Gastrocnemius medialis (tissue), 4 donors: ENCODE data around the gene C4BPB. TPM values are rescaled to one million over a fixed set of nuclear protein-coding genes. Genes with fewer than 3 reads are reported as not detected.

Source experiments
- ATAC-seq, 2 donors: fragments of 150-250 bp; one replicate each; pipeline ENCODE4 v1.9.1; 2016
- DNase-seq, 2 donors: peaks; one replicate each; pipeline ENCODE4 v3.0.0-alpha.2; 2019
- H3K27ac ChIP-seq, 4 donors: fragments of 200-600 bp; sonication (generic); 1 replicate in 1 of 4; 2 replicates in 3 of 4; pipeline ENCODE4 v1.5.1; 2016 to 2018; ENCODE audit warnings: mild to moderate bottlenecking in 2 of 4, moderate library complexity in 1 of 4
- H3K27me3 ChIP-seq, 3 donors: fragments of 200-600 bp; sonication (generic) in 2 of 3; 1 replicate in 1 of 3; 2 replicates in 2 of 3; pipeline versions ENCODE4 v1.5.1 to v1.6.0; 2016 to 2019; ENCODE audit warnings: mild to moderate bottlenecking in 1 of 3, moderate library complexity in 1 of 3
- H3K36me3 ChIP-seq, 2 donors: fragments of 200-600 bp; sonication (generic) in 1 of 2; one replicate each; pipeline ENCODE4 v1.5.1; 2017 to 2018
- H3K4me1 ChIP-seq, 2 donors: fragments of 200-600 bp; sonication (generic) in 1 of 2; one replicate each; pipeline ENCODE4 v1.5.1; 2016 to 2017; ENCODE audit warnings: mild to moderate bottlenecking in 2 of 2
- H3K4me3 ChIP-seq, 4 donors: fragments of 200-600 bp; sonication (generic) in 3 of 4; 1 replicate in 1 of 4; 2 replicates in 3 of 4; pipeline ENCODE4 v1.5.1; 2016 to 2019; ENCODE audit warnings: mild to moderate bottlenecking in 2 of 4
- H3K9me3 ChIP-seq, 3 donors: fragments of 200-600 bp; sonication (generic) in 2 of 3; 1 replicate in 1 of 3; 2 replicates in 2 of 3; pipeline ENCODE4 v1.5.1; 2016 to 2019
- POLR2A ChIP-seq, 2 donors: fragments of 450-650 bp; IDR thresholded peaks; one replicate each; pipeline ENCODE4 v1.6.1; 2017; ENCODE audit warnings: antibody characterized with exemption in 2 of 2, mild to moderate bottlenecking in 2 of 2, moderate library complexity in 2 of 2
- in situ Hi-C, 4 donors: fragments of 200-750 bp; cut with MboI; loops; one replicate each; pipeline versions ENCODE4 v1.15.0 to v1.8.0; 2017; ENCODE audit warnings: low sequenced_read_pairs in 4 of 4
- intact Hi-C: fragments of 100-400 bp; cut with DNase I; formaldehyde crosslinking; loops from one replicate; pipeline ENCODE4 v1.15.1; 2023; ENCODE audit warnings: low total_unique reads
- total RNA-seq, 4 donors: library from RNA; depleted of rRNA; stranded (reverse); fragments of >200 nt; gene quantifications; one replicate each; pipeline versions ENCODE4 v1.1.0 to v1.2.3, GENCODE V29; 2016
- TF ChIP-seq, protein P1 (sequence below), 5 experiments: fragments of 450-650 bp in 3 of 5; fragments of 200-600 bp in 2 of 5; sonication (generic) in 2 of 5; IDR thresholded peaks in 4 of 5; conservative IDR thresholded peaks in 1 of 5; 1 replicate in 4 of 5; 2 replicates in 1 of 5; pipeline ENCODE4 v1.5.1; 2016 to 2019; ENCODE audit warnings: antibody characterized with exemption in 5 of 5, mild to moderate bottlenecking in 3 of 5, moderate library complexity in 3 of 5

C4BPB gene
- total RNA-seq, 4 donors from 2014 or later: 0.46 to 0.62 TPM; not detected in 2

DNA sequence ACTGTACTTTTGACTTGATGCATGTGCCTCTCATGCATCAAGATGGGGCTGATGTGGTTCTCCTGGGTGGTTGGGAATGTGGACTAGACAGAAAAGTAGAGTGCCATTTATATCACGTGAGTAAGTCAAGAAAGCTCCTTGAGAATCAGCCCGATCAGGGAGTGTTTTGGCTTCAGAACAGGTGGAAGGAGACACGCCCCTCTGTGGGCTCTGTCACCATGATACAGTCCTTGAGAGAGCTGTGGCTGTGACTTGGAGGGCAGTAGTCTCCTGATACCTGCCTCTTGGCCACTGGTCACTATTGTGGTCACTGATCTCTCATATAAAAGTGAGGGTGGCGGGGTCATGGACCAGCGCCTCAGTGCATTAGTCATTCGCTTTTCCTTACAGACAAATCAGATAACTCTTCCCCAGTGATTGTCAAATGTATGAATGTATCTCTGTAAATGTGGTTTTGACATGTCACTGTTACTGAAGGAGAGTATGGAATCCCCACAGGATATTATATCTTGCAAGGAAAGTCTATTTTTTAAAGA lies 8.9 kb upstream of the C4BPB start:
- H3K36me3 ChIP-seq: no peaks in the 10 kb centered on the region
- intact Hi-C loops (loop anchor here (10.0 kb wide), 1 partner anchor 45 kb away; the partner anchor contains the start of gene C1orf116), in situ Hi-C loops (loop anchor here in 3 of 4 donors (5.0 to 10.0 kb wide), 2 partner anchors 37 to 325 kb away; no protein-coding TSS in a partner anchor)

DNA sequence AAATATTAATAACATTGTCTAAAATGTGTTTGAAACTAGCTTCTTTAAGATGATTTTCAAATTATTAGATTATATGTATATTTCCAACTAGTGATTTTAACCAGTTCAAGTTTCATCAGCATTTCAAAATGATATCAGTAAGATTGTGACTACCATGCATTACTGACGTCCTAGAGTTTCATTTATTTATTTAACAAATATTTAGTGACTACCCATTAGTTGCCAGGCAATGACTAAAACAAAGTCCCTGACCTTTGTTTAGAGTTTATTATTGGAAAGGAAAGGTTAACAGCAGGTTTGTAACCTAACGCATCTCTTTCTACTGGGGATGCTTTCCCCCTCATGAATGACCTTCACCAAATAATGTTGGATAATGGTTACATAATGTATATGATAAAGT lies 7.6 kb upstream of the C4BPB start:
- no peak for ATAC-seq
- TF ChIP-seq, protein P1, sequence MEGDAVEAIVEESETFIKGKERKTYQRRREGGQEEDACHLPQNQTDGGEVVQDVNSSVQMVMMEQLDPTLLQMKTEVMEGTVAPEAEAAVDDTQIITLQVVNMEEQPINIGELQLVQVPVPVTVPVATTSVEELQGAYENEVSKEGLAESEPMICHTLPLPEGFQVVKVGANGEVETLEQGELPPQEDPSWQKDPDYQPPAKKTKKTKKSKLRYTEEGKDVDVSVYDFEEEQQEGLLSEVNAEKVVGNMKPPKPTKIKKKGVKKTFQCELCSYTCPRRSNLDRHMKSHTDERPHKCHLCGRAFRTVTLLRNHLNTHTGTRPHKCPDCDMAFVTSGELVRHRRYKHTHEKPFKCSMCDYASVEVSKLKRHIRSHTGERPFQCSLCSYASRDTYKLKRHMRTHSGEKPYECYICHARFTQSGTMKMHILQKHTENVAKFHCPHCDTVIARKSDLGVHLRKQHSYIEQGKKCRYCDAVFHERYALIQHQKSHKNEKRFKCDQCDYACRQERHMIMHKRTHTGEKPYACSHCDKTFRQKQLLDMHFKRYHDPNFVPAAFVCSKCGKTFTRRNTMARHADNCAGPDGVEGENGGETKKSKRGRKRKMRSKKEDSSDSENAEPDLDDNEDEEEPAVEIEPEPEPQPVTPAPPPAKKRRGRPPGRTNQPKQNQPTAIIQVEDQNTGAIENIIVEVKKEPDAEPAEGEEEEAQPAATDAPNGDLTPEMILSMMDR (IDR thresholded peaks at IDR 0.05 in 4 of 5, conservative IDR thresholded peaks at IDR 0.05 in 1 of 5): no peak
- TF ChIP-seq POLR2A (IDR thresholded peaks at IDR 0.05): no peak
- no peak for DNase-seq
- H3K4me1 ChIP-seq: peaks cover 15 to 16% of the 10 kb centered on the region in 2 donors
- H3K4me3 ChIP-seq: no peak overlapping the region
- H3K27ac ChIP-seq: no peak overlapping the region
- H3K36me3 ChIP-seq: no peaks in the 10 kb centered on the region
- no peaks in the 10 kb centered on the region for H3K27me3 ChIP-seq
- intact Hi-C loops: loop anchor here (10.0 kb wide), 1 partner anchor 46 kb away; the partner anchor contains the start of gene C1orf116
- in situ Hi-C loops: loop anchor here in 1 of 4 donors (10.0 kb wide), 1 partner anchor 324 kb away; no protein-coding TSS in a partner anchor
- H3K9me3 ChIP-seq: no peaks in the 10 kb centered on the region

More for the DNA sequence above, 8.9 kb upstream of the C4BPB start:
- DNase-seq (no peak), ATAC-seq (no peak)
- peak overlapping the region in 1 of 4 donors; percentile 10 for H3K27ac ChIP-seq
- TF ChIP-seq, protein P1 (IDR thresholded peaks at IDR 0.05 in 4 of 5, conservative IDR thresholded peaks at IDR 0.05 in 1 of 5): no peak
- H3K4me3 ChIP-seq: no peak overlapping the region
- H3K9me3 ChIP-seq: no peaks in the 10 kb centered on the region
- no peaks in the 10 kb centered on the region for H3K27me3 ChIP-seq
- H3K4me1 ChIP-seq: peaks cover 16 to 20% of the 10 kb centered on the region in 2 donors

DNA sequence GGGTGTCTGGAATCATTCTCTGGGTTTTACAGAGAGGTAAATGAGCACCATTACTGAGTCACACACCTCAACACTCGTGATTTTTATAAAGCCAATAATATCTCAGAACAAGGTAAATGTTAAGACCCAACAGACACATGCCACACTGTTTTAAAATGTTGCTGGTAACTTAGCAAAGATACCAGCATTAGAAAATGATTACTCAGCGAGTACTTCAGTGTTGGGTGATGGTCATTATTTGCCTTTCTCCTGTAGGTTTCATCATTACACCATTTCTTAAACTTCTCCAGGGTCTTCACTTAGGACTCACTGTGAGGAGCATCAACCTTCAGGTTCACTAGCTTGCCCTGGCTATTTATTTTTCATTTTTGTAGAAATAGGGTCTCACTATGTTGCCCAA lies 6.9 kb upstream of the C4BPB start:
- no peak for TF ChIP-seq POLR2A (IDR thresholded peaks at IDR 0.05)
- TF ChIP-seq, protein P1 (IDR thresholded peaks at IDR 0.05 in 4 of 5, conservative IDR thresholded peaks at IDR 0.05 in 1 of 5): no peak
- no peak overlapping the region for H3K27ac ChIP-seq
- H3K27me3 ChIP-seq: no peaks in the 10 kb centered on the region
- peaks cover 9% of the 10 kb centered on the region in 2 donors for H3K4me1 ChIP-seq
- ATAC-seq (no peak), DNase-seq (no peak)
- intact Hi-C loops: loop anchor here (10.0 kb wide), 1 partner anchor 47 kb away; the partner anchor contains the start of gene C1orf116
- H3K9me3 ChIP-seq: no peaks in the 10 kb centered on the region
- H3K4me3 ChIP-seq: no peak overlapping the region
- H3K36me3 ChIP-seq: no peaks in the 10 kb centered on the region
- in situ Hi-C loops: loop anchor here in 1 of 4 donors (10.0 kb wide), 1 partner anchor 323 kb away; no protein-coding TSS in a partner anchor

DNA sequence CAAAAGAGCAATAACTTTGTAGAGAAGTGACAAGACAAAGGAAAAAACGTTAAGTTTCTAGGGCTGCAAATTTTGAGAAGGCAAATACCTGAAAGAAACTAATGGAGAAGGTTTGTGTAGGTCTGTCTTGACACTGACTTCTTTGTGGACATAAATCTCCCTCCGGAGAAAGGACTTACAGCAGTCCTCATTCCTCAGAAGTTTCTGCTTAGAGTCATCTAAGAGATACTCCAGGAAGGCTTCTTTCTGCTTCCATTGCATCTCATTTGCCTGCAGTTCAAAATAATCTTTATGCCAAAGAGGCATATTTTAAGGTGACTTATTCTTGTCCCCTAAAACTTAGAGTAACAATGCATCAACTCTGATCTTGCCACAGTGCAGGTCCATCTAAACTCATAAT lies 4.4 kb upstream of the C4BPB start:
- ATAC-seq (no peak), DNase-seq (no peak)
- peaks cover 2 to 4% of the 10 kb centered on the region in 2 donors for H3K4me1 ChIP-seq
- intact Hi-C loops (loop anchor here (2.0 to 10.0 kb wide), 3 partner anchors 49 to 415 kb away; partner anchors contain the start of gene C1orf116), in situ Hi-C loops (loop anchor here in 1 of 4 donors (10.0 kb wide), 1 partner anchor 321 kb away; no protein-coding TSS in a partner anchor)
- H3K4me3 ChIP-seq: no peak overlapping the region
- no peaks in the 10 kb centered on the region for H3K9me3 ChIP-seq
- no peak for TF ChIP-seq POLR2A (IDR thresholded peaks at IDR 0.05)
- TF ChIP-seq, protein P1 (IDR thresholded peaks at IDR 0.05 in 4 of 5, conservative IDR thresholded peaks at IDR 0.05 in 1 of 5): no peak
- H3K27ac ChIP-seq: no peak overlapping the region
- H3K36me3 ChIP-seq: no peaks in the 10 kb centered on the region
- H3K27me3 ChIP-seq: no peaks in the 10 kb centered on the region
